Right atrium auricular region (tissue), 2 donors: ENCODE results near the gene FBRSL1. TPM values are rescaled to one million over a fixed set of nuclear protein-coding genes. Genes with fewer than 3 reads are reported as not detected.

Experiments used
- DNase-seq: peaks from one replicate; pipeline ENCODE4 v3.0.0-alpha.2; 2019; ENCODE audit warnings: low spot score
- H3K27ac ChIP-seq, 2 donors: fragments of 200-600 bp; sonication (generic); 1 replicate in 1 of 2; 2 replicates in 1 of 2; pipeline ENCODE4 v1.5.1; 2016 to 2019
- H3K27me3 ChIP-seq, 2 donors: fragments of 200-600 bp; sonication (generic); one replicate each; pipeline versions ENCODE4 v1.5.1 to v1.6.0; 2017 to 2019
- H3K36me3 ChIP-seq: fragments of 200-600 bp; sonication (generic); one replicate; pipeline ENCODE4 v1.5.1; 2016
- H3K4me1 ChIP-seq, 2 donors: fragments of 200-600 bp; sonication (generic); one replicate each; pipeline versions ENCODE4 v1.5.1 to v1.6.0; 2017 to 2019
- H3K4me3 ChIP-seq, 2 donors: fragments of 200-600 bp; sonication (generic); 1 replicate in 1 of 2; 2 replicates in 1 of 2; pipeline ENCODE4 v1.5.1; 2017 to 2019; ENCODE audit warnings: mild to moderate bottlenecking in 1 of 2, moderate library complexity in 1 of 2
- H3K9me3 ChIP-seq, 2 donors: fragments of 200-600 bp; sonication (generic); one replicate each; pipeline ENCODE4 v1.5.1; 2019
- CTCF ChIP-seq, 2 donors: fragments of 200-600 bp; sonication (generic); IDR thresholded peaks; one replicate each; pipeline ENCODE4 v1.5.1; 2019; ENCODE audit warnings: antibody characterized with exemption in 2 of 2
- total RNA-seq, 2 donors: library from RNA; depleted of rRNA; stranded (reverse); fragments of >200 nt; gene quantifications; one replicate each; pipeline ENCODE4 v1.1.0, GENCODE V29; 2016

FBRSL1 gene
- total RNA-seq, 2 donors from 2014 or later: 19.3 to 20.4 TPM

- TF ChIP-seq CTCF (IDR thresholded peaks at IDR 0.05): no peak
- H3K4me1 ChIP-seq: no peaks in the 10 kb centered on the region
- no peak overlapping the region for H3K4me3 ChIP-seq
- no peak for DNase-seq
- H3K36me3 ChIP-seq: no peaks in the 10 kb centered on the region
- H3K27me3 ChIP-seq: no peaks in the 10 kb centered on the region
- H3K9me3 ChIP-seq: no peaks in the 10 kb centered on the region
- no peak overlapping the region for H3K27ac ChIP-seq
Measured at GRCh38 chr12:132447731-132448462, 42.1 kb upstream of the FBRSL1 start.

- Histone ChIP-seq H3K9me3 (no peaks in the 10 kb centered on the region), H3K27ac (no peak overlapping the region), H3K36me3 (no peaks in the 10 kb centered on the region), H3K4me3 (no peak overlapping the region), H3K27me3 (no peaks in the 10 kb centered on the region), H3K4me1 (no peaks in the 10 kb centered on the region)
- DNase-seq: no peak
- no peak for TF ChIP-seq CTCF (IDR thresholded peaks at IDR 0.05)
Measured at GRCh38 chr12:132448463-132448820, 41.5 kb upstream of the FBRSL1 start.

- Histone ChIP-seq H3K27me3 (no peaks in the 10 kb centered on the region), H3K36me3 (no peaks in the 10 kb centered on the region), H3K27ac (no peak overlapping the region), H3K9me3 (no peaks in the 10 kb centered on the region), H3K4me1 (no peaks in the 10 kb centered on the region), H3K4me3 (no peak overlapping the region)
- no peak for TF ChIP-seq CTCF (IDR thresholded peaks at IDR 0.05)
- no peak for DNase-seq
Measured at GRCh38 chr12:132449565-132450417, 40.2 kb upstream of the FBRSL1 start.

GRCh38 chr12:132450418-132451171, 39.4 kb upstream of the FBRSL1 start:
- H3K4me3 ChIP-seq: no peak overlapping the region
- DNase-seq: no peak
- no peak overlapping the region for H3K27ac ChIP-seq
- no peaks in the 10 kb centered on the region for H3K4me1 ChIP-seq
- TF ChIP-seq CTCF (IDR thresholded peaks at IDR 0.05): no peak
- no peaks in the 10 kb centered on the region for H3K27me3 ChIP-seq
- H3K9me3 ChIP-seq: no peaks in the 10 kb centered on the region
- H3K36me3 ChIP-seq: no peaks in the 10 kb centered on the region

GRCh38 chr12:132451172-132451835, 38.6 kb upstream of the FBRSL1 start:
- no peaks in the 10 kb centered on the region for H3K36me3 ChIP-seq
- no peaks in the 10 kb centered on the region for H3K9me3 ChIP-seq
- H3K4me1 ChIP-seq: no peaks in the 10 kb centered on the region
- no peaks in the 10 kb centered on the region for H3K27me3 ChIP-seq
- TF ChIP-seq CTCF (IDR thresholded peaks at IDR 0.05): no peak
- DNase-seq: no peak
- no peak overlapping the region for H3K27ac ChIP-seq
- H3K4me3 ChIP-seq: no peak overlapping the region
